CD4-positive, alpha-beta T cell treated with Interleukin-4 for 4 hours (primary cell): Measurements from ENCODE around the gene GADL1.

Source experiments
- DNase-seq: peaks from one replicate; pipeline ENCODE4 v3.0.0-alpha.2; 2020

The GADL1 gene

GRCh38 chr3:30894521-30895251 lies at the start of gene GADL1:
TSS of gene GADL1 (minus strand) at chr3:30894661. CDS start at chr3:30894614, 47 bp downstream.
- no peak for DNase-seq

- DNase-seq = no peak
These were observed 49.7 kb upstream of the GADL1 start for GRCh38 chr3:30944124-30944523.

GRCh38 chr3:30943206-30943605 lies 48.7 kb upstream of the GADL1 start:
- DNase-seq = no peak

GRCh38 chr3:30941342-30941741 lies 46.9 kb upstream of the GADL1 start:
- no peak for DNase-seq

- no peak for DNase-seq
These were observed 46.3 kb upstream of the GADL1 start for GRCh38 chr3:30940740-30941139.

GRCh38 chr3:30934208-30934550 lies 39.7 kb upstream of the GADL1 start:
- no peak for DNase-seq

- DNase-seq = no peak
These were observed 39.2 kb upstream of the GADL1 start for GRCh38 chr3:30933478-30934207.

GRCh38 chr3:30932513-30933098 lies 38.1 kb upstream of the GADL1 start:
- DNase-seq = no peak

- no peak for DNase-seq
These were observed 30.3 kb upstream of the GADL1 start for GRCh38 chr3:30924763-30925162.

- no peak for DNase-seq
These were observed 25.1 kb upstream of the GADL1 start for GRCh38 chr3:30919564-30919963.

GRCh38 chr3:30918761-30919160 lies 24.3 kb upstream of the GADL1 start:
- DNase-seq = no peak

GRCh38 chr3:30915782-30916181 lies 21.3 kb upstream of the GADL1 start:
- no peak for DNase-seq

- DNase-seq = no peak
These were observed 20.2 kb upstream of the GADL1 start for GRCh38 chr3:30914696-30915095.

GRCh38 chr3:30913176-30913575 lies 18.7 kb upstream of the GADL1 start:
- no peak for DNase-seq

- no peak for DNase-seq
These were observed 17.8 kb upstream of the GADL1 start for GRCh38 chr3:30912301-30912700.

GRCh38 chr3:30908456-30909037 lies 14.1 kb upstream of the GADL1 start:
- DNase-seq = no peak

- DNase-seq = no peak
These were observed 10.5 kb upstream of the GADL1 start for GRCh38 chr3:30904996-30905395.

- DNase-seq = no peak
These were observed 868 bp upstream of the GADL1 start for GRCh38 chr3:30895329-30895728.

- DNase-seq = no peak
These were observed 659 bp downstream of the GADL1 start for GRCh38 chr3:30893678-30894325.

- no peak for DNase-seq
These were observed 3.6 kb downstream of the GADL1 start for GRCh38 chr3:30890907-30891306.

- DNase-seq = no peak
These were observed 7.6 kb downstream of the GADL1 start for GRCh38 chr3:30886888-30887287.

GRCh38 chr3:30878862-30879261 lies 15.6 kb downstream of the GADL1 start:
- DNase-seq = no peak

- DNase-seq = no peak
These were observed 19.0 kb downstream of the GADL1 start for GRCh38 chr3:30875505-30875904.
